HL-60 (cell line): ENCODE data around the gene PIK3R5.

Experiments used
- POLR2AphosphoS5 ChIP-seq: IDR thresholded peaks from 2 replicates; pipeline ENCODE4 v1.6.1; 2012; ENCODE audit warnings: low read depth
- TF ChIP-seq, protein P1 (sequence below): IDR thresholded peaks from one replicate; pipeline ENCODE4 v1.5.1; 2011; ENCODE audit warnings: low read length, control low read depth, inconsistent platforms; ENCODE audit not compliant: insufficient read depth

DNA sequence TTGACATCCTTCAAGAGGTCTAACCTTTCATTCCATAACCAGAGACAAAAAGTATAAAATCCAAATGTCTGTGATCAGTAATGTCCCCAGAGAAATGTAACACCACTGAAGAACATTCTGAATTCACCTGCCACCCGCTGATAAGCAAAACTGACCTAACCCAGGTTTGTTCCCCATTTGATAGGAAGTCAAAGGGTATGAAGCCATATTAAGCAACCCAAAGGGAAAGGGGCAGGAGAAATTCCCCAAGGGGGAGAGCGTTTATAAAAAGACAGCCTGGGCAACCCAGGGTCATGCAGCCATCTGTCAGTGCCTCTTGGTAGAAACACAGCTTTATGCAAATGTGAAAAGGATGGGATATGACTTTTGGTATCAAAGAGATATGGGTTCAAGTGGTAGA lies 67.4 kb downstream of the PIK3R5 start:
- TF ChIP-seq, protein P1, sequence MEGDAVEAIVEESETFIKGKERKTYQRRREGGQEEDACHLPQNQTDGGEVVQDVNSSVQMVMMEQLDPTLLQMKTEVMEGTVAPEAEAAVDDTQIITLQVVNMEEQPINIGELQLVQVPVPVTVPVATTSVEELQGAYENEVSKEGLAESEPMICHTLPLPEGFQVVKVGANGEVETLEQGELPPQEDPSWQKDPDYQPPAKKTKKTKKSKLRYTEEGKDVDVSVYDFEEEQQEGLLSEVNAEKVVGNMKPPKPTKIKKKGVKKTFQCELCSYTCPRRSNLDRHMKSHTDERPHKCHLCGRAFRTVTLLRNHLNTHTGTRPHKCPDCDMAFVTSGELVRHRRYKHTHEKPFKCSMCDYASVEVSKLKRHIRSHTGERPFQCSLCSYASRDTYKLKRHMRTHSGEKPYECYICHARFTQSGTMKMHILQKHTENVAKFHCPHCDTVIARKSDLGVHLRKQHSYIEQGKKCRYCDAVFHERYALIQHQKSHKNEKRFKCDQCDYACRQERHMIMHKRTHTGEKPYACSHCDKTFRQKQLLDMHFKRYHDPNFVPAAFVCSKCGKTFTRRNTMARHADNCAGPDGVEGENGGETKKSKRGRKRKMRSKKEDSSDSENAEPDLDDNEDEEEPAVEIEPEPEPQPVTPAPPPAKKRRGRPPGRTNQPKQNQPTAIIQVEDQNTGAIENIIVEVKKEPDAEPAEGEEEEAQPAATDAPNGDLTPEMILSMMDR = no peak
- TF ChIP-seq POLR2AphosphoS5 = no peak
